Measurements from ENCODE around the gene EIF3A. TPM values are rescaled to one million over a fixed set of nuclear protein-coding genes. Genes with fewer than 3 reads are reported as not detected.
A peak's percentile ranks its signal among the peaks of the same experiment; 100 is the strongest.

The EIF3A gene
- polyA plus RNA-seq, 4 donors = 41.8 to 143 (median 52.8) TPM

DNA sequence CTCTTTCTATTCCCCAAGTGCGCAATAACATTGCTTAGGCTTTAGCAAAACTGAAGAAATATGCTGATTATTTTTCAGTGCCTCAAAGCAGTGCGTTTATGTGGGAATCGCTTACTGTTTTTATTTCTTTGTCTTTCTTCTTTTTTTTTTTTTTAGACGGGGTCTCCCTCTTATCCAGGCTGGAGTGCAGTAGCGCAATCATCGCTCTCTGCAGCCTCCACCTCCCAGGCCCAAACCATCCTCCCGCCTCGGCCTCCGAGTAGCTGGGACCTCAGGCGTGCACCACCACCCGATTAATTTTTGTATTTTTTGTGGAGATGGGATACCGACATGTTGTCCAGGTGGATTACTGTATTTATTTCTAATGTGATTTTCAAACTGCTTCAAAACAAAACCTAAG lies 24.5 kb upstream of the EIF3A start:
- H3K27me3 ChIP-seq (ENCODE audit: control insufficient read depth in 3 of 3, insufficient read depth in 3 of 3, low read length in 3 of 3) = no peaks in the 10 kb centered on the region
- H3K36me3 ChIP-seq (ENCODE audit: control insufficient read depth in 3 of 3, insufficient read depth in 2 of 3, low read depth in 1 of 3, low read length in 3 of 3) = peaks cover 4 to 26% (median 4%) of the 10 kb centered on the region in 3 donors
- H3K4me1 ChIP-seq (ENCODE audit: control insufficient read depth in 3 of 3, insufficient read depth in 2 of 3, low read depth in 1 of 3, low read length in 2 of 3) = peaks cover 2 to 10% (median 6%) of the 10 kb centered on the region in 3 donors
- no peak overlapping the region for H3K27ac ChIP-seq (ENCODE audit: low read depth in 1 of 3, low read length in 2 of 3)
- no peaks in the 10 kb centered on the region for H3K9me3 ChIP-seq (ENCODE audit: control insufficient read depth in 2 of 2, insufficient read depth in 1 of 2, low read depth in 1 of 2, low read length in 1 of 2)
- no peak for FAIRE-seq
- WGBS, 3 donors = 89 to 90% (median 89%) methylated on average over 12 of the region's 12 CpGs
- peak overlapping the region in 1 of 3 donors; percentile 48 for H3K4me3 ChIP-seq (ENCODE audit: low read depth in 1 of 3, low read length in 3 of 3)
- DNase-seq = no peak

DNA sequence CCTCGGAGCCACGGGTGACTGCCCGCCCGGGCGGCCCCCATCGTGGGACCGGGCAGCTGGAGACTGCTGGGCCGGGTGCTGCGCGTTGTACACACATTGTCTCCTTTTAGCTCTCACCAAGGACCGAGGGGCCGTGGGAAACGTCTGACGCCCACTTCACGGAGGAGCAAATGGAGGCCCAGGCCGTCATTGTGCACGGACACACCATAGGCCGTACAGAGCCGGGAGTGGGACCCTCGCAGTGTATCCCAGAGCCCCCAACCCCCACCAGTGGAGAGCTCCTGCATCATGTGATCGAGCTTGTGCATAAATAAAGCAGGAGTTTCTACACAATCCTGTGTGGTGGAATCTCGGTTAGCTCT lies 24.0 kb upstream of the EIF3A start:
- H3K36me3 ChIP-seq (ENCODE audit: control insufficient read depth in 3 of 3, insufficient read depth in 2 of 3, low read depth in 1 of 3, low read length in 3 of 3) = peaks cover 2 to 21% (median 2%) of the 10 kb centered on the region in 3 donors
- peak overlapping the region; percentile 48 to 83 (median 76) for H3K4me3 ChIP-seq (ENCODE audit: low read depth in 1 of 3, low read length in 3 of 3)
- no peaks in the 10 kb centered on the region for H3K27me3 ChIP-seq (ENCODE audit: control insufficient read depth in 3 of 3, insufficient read depth in 3 of 3, low read length in 3 of 3)
- peaks cover 2 to 10% (median 6%) of the 10 kb centered on the region in 3 donors for H3K4me1 ChIP-seq (ENCODE audit: control insufficient read depth in 3 of 3, insufficient read depth in 2 of 3, low read depth in 1 of 3, low read length in 2 of 3)
- whole genome bisulfite sequencing, 3 donors = 1 to 2% (median 1%) methylated on average over 20 to 22 of the region's 22 CpGs
- no peaks in the 10 kb centered on the region for H3K9me3 ChIP-seq (ENCODE audit: control insufficient read depth in 2 of 2, insufficient read depth in 1 of 2, low read depth in 1 of 2, low read length in 1 of 2)
- DNase-seq (peak; percentile 19 to 65), FAIRE-seq (no peak)
- H3K27ac ChIP-seq (ENCODE audit: low read depth in 1 of 3, low read length in 2 of 3) = peak overlapping the region in 1 of 3 donors; percentile 16

DNA sequence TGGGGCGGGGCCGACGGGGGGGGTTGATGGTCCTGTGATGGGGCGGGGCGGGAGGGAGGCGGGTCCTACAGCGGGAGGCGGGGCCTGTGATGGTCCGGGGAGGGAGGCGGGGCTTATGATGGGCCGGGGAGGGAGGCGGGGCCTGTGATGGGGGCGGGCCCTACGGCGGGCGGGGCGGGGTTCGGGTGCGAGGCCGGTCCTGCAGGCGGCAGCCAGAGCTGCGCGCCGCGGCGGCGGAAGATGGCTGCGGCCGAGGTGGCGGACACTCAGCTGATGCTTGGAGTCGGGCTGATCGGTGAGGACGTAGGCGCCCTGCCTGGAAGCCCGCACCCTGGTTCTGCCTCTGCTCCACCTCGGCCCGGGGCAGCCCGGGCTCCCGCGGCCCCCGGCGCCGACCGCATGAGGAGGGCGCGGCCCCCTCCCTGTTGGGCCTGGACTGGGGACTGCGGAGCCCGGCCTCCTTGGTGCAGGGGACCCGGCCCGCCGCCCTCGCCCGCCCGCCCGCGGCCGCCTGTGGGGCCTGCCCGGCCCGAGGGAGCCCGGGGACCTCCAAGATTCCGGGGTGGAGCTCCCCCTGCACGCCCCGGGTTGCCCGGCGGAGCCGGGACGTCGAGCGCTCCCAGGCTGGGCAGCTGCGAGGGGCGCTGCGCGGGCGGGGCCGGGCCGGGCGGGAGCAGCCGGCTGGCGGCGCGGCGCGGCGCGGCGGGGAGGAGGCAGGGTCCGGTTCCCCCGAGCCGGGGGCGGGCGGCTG lies 23.5 kb upstream of the EIF3A start, which contains the start of gene DENND10:
DENND10 (plus strand) TSS at position 211 of the 751 bp plus-strand sequence; CDS start at position 241, 30 bp downstream.
- 1 to 2% (median 1%) methylated on average over 26 to 91 of the region's 91 CpGs for WGBS, 3 donors
- Histone ChIP-seq H3K4me3 (ENCODE audit: low read depth in 1 of 3, low read length in 3 of 3) (peak within 1 kb of the TSS; percentile 48 to 83 (median 76)), H3K27ac (ENCODE audit: low read depth in 1 of 3, low read length in 2 of 3) (peak within 1 kb of the TSS; percentile 42 to 74 (median 66)), H3K36me3 (ENCODE audit: control insufficient read depth in 3 of 3, insufficient read depth in 2 of 3, low read depth in 1 of 3, low read length in 3 of 3) (peaks cover 0 to 18% (median 2%) of the 10 kb centered on the region in 3 donors), H3K9me3 (ENCODE audit: control insufficient read depth in 2 of 2, insufficient read depth in 1 of 2, low read depth in 1 of 2, low read length in 1 of 2) (no peaks in the 10 kb centered on the region), H3K27me3 (ENCODE audit: control insufficient read depth in 3 of 3, insufficient read depth in 3 of 3, low read length in 3 of 3) (no peaks in the 10 kb centered on the region), H3K4me1 (ENCODE audit: control insufficient read depth in 3 of 3, insufficient read depth in 2 of 3, low read depth in 1 of 3, low read length in 2 of 3) (peaks cover 2 to 10% (median 6%) of the 10 kb centered on the region in 3 donors)
- FAIRE-seq = no peak
- DNase-seq = peak; percentile 77 to 87

DNA sequence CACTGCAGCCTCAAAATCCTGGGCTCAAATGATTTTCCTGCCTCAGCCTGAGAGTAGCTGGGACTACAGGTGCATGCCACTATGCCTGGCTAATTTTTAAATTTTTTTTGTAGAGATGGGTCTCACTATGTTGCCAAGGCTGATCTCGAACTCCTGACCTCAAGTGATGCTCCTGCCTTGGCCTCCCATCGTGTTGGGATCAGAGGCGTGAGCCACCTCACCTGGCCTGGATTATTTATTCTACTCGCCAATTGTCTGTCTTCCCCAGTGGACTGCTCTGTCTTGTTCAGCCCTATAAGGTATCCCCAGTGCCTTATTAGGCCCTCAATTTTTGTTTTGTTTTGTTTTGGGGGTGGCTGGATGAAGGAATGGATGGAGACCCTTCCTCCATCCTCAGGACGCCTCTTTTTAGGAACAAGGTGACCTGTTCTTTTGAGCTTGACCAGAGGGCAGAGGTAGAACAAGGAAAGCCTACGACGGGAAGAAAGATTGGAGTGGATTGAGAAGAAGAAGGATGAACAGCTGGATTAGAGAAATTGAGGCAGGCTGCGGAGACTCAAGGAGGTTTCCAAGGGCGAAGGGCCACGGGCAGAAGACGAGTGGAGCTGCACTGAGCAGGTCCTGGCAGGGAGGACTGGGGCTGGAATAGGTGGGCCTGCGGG lies 22.8 kb upstream of the EIF3A start:
- no peaks in the 10 kb centered on the region for H3K27me3 ChIP-seq (ENCODE audit: control insufficient read depth in 3 of 3, insufficient read depth in 3 of 3, low read length in 3 of 3)
- H3K4me1 ChIP-seq (ENCODE audit: control insufficient read depth in 3 of 3, insufficient read depth in 2 of 3, low read depth in 1 of 3, low read length in 2 of 3) = peaks cover 2 to 10% (median 6%) of the 10 kb centered on the region in 3 donors
- peak overlapping the region; percentile 28 to 58 (median 42) for H3K27ac ChIP-seq (ENCODE audit: low read depth in 1 of 3, low read length in 2 of 3)
- FAIRE-seq = no peak
- peaks cover 0 to 11% (median 2%) of the 10 kb centered on the region in 3 donors for H3K36me3 ChIP-seq (ENCODE audit: control insufficient read depth in 3 of 3, insufficient read depth in 2 of 3, low read depth in 1 of 3, low read length in 3 of 3)
- 45 to 55% (median 50%) methylated on average over 12 of the region's 12 CpGs for WGBS, 3 donors
- no peak overlapping the region for H3K4me3 ChIP-seq (ENCODE audit: low read depth in 1 of 3, low read length in 3 of 3)
- no peaks in the 10 kb centered on the region for H3K9me3 ChIP-seq (ENCODE audit: control insufficient read depth in 2 of 2, insufficient read depth in 1 of 2, low read depth in 1 of 2, low read length in 1 of 2)
- DNase-seq = no peak

DNA sequence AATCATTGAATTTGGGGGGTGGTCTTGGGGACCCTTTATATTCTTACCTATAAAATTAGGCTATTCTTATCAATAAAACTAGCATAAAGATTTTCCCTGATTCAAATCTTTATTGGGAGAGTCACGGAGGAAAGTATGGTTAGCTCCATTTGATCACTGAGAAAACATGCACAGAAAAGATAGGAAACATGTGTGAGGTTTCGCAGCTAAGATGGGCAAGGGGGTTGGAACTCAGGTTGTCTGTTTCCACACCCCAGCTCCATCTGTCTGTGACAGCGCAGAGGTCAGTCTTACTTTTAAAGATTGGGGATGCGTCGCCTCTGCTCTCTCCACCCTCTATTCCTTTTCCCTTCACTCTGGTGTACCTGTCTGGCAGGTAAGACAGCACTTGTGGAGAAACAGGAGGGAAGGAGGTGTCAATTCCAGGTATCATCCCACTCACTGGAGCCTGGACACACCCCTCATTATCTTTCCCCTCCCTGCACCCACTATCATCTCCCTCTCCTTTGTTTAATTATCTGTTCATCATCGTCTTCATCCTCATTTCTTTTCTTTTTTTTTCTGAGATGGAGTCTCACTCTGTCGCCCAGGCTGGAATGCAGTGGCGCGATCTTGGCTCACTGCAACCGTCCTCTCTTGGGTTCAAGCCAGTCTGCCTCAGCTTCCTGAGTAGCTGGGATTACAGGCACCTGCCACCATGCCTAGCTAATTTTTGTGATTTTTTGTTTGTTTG lies 20.9 kb upstream of the EIF3A start:
- no peak for FAIRE-seq
- H3K4me3 ChIP-seq (ENCODE audit: low read depth in 1 of 3, low read length in 3 of 3) = no peak overlapping the region
- peaks cover 0 to 8% (median 0%) of the 10 kb centered on the region in 3 donors for H3K36me3 ChIP-seq (ENCODE audit: control insufficient read depth in 3 of 3, insufficient read depth in 2 of 3, low read depth in 1 of 3, low read length in 3 of 3)
- no peaks in the 10 kb centered on the region for H3K27me3 ChIP-seq (ENCODE audit: control insufficient read depth in 3 of 3, insufficient read depth in 3 of 3, low read length in 3 of 3)
- H3K4me1 ChIP-seq (ENCODE audit: control insufficient read depth in 3 of 3, insufficient read depth in 2 of 3, low read depth in 1 of 3, low read length in 2 of 3) = peaks cover 2 to 10% (median 6%) of the 10 kb centered on the region in 3 donors
- 79 to 83% (median 80%) methylated on average over 10 of the region's 10 CpGs for WGBS, 3 donors
- H3K9me3 ChIP-seq (ENCODE audit: control insufficient read depth in 2 of 2, insufficient read depth in 1 of 2, low read depth in 1 of 2, low read length in 1 of 2) = no peaks in the 10 kb centered on the region
- no peak for DNase-seq
- H3K27ac ChIP-seq (ENCODE audit: low read depth in 1 of 3, low read length in 2 of 3) = peak overlapping the region in 2 of 3 donors; percentile 82 to 95

DNA sequence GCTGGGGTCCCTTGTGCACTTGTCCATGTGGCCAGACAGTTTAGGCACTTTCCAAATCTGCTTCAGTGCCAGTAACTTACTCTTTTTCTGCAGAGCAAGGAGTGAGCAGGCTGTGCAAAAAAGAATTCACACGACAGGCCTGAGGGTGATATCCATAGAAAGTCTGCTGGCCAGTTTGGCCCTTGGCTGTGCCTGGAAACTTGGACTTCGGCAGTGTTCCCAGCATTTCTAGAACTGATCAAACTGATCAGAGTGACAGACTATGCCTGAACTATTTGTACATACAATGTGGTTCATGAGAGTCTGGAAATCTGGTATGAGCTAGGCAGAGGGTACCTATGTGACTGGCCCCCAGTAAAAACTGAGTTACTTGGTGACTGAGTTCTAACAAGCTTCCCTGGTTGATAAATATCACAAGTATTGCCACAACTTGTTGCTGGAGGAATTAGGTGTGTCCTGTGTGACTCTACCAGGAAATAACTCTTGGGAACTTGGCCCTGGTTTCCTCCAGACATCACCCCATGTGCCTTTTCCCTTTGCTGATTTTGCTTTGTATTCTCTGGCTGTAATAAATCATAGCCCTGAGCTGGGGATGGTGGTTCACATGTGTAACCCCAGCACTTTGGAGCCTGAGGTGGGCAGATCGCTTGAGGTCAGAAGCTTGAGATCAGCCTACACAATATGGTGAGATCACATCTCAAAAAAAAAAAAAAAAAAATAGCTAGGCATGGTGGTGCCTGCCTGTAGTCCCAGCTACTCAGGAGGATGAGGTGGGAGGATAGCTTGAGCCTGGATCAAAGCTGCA lies 20.0 kb upstream of the EIF3A start:
- H3K27ac ChIP-seq (ENCODE audit: low read depth in 1 of 3, low read length in 2 of 3) = peak overlapping the region; percentile 58 to 95 (median 82)
- peak; percentile 72 to 90 for DNase-seq
- peaks cover 0 to 2% (median 0%) of the 10 kb centered on the region in 3 donors for H3K36me3 ChIP-seq (ENCODE audit: control insufficient read depth in 3 of 3, insufficient read depth in 2 of 3, low read depth in 1 of 3, low read length in 3 of 3)
- 24 to 49% (median 43%) methylated on average over 3 of the region's 3 CpGs for WGBS, 3 donors
- no peak overlapping the region for H3K4me3 ChIP-seq (ENCODE audit: low read depth in 1 of 3, low read length in 3 of 3)
- H3K4me1 ChIP-seq (ENCODE audit: control insufficient read depth in 3 of 3, insufficient read depth in 2 of 3, low read depth in 1 of 3, low read length in 2 of 3) = peaks cover 2 to 10% (median 6%) of the 10 kb centered on the region in 3 donors
- no peak for FAIRE-seq
- no peaks in the 10 kb centered on the region for H3K9me3 ChIP-seq (ENCODE audit: control insufficient read depth in 2 of 2, insufficient read depth in 1 of 2, low read depth in 1 of 2, low read length in 1 of 2)
- H3K27me3 ChIP-seq (ENCODE audit: control insufficient read depth in 3 of 3, insufficient read depth in 3 of 3, low read length in 3 of 3) = no peaks in the 10 kb centered on the region

DNA sequence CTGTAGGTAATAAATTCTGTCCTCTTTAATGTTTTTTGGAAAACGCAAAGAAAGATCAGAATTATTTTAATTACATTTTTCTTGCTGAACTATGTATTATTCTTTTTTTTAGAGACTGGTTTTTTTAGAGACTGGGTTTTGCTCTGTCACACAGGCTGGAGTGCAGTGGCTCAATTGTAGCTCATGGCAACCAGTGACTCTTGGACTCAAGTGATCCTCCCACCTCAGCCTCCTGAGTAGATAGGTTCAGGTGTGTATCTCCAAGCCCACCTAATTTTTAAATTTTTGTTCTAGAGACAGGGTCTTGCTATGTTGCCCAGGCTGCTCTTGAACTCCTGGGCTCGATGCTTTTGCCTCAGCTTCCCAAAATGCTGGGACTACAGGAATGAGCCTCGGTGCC lies 18.0 kb upstream of the EIF3A start:
- DNase-seq (no peak), FAIRE-seq (no peak)
- H3K27ac ChIP-seq (ENCODE audit: low read depth in 1 of 3, low read length in 2 of 3) = no peak overlapping the region
- H3K4me3 ChIP-seq (ENCODE audit: low read depth in 1 of 3, low read length in 3 of 3) = no peak overlapping the region
- WGBS, 3 donors = 92 to 93% (median 93%) methylated on average over 3 of the region's 3 CpGs
- H3K36me3 ChIP-seq (ENCODE audit: control insufficient read depth in 3 of 3, insufficient read depth in 2 of 3, low read depth in 1 of 3, low read length in 3 of 3) = no peaks in the 10 kb centered on the region
- H3K9me3 ChIP-seq (ENCODE audit: control insufficient read depth in 2 of 2, insufficient read depth in 1 of 2, low read depth in 1 of 2, low read length in 1 of 2) = no peaks in the 10 kb centered on the region
- peaks cover 0 to 5% (median 3%) of the 10 kb centered on the region in 3 donors for H3K4me1 ChIP-seq (ENCODE audit: control insufficient read depth in 3 of 3, insufficient read depth in 2 of 3, low read depth in 1 of 3, low read length in 2 of 3)
- no peaks in the 10 kb centered on the region for H3K27me3 ChIP-seq (ENCODE audit: control insufficient read depth in 3 of 3, insufficient read depth in 3 of 3, low read length in 3 of 3)
